HG02759 (cell line): ENCODE results near the gene ACP2.

Experiments
- ATAC-seq: cut with Tn5 transposase; IDR thresholded peaks from one replicate; pipeline ENCODE4 v1.9.1; 2021; ENCODE audit warnings: mild to moderate bottlenecking, moderate library complexity; ENCODE audit not compliant: unreplicated experiment

Gene ACP2

DNA sequence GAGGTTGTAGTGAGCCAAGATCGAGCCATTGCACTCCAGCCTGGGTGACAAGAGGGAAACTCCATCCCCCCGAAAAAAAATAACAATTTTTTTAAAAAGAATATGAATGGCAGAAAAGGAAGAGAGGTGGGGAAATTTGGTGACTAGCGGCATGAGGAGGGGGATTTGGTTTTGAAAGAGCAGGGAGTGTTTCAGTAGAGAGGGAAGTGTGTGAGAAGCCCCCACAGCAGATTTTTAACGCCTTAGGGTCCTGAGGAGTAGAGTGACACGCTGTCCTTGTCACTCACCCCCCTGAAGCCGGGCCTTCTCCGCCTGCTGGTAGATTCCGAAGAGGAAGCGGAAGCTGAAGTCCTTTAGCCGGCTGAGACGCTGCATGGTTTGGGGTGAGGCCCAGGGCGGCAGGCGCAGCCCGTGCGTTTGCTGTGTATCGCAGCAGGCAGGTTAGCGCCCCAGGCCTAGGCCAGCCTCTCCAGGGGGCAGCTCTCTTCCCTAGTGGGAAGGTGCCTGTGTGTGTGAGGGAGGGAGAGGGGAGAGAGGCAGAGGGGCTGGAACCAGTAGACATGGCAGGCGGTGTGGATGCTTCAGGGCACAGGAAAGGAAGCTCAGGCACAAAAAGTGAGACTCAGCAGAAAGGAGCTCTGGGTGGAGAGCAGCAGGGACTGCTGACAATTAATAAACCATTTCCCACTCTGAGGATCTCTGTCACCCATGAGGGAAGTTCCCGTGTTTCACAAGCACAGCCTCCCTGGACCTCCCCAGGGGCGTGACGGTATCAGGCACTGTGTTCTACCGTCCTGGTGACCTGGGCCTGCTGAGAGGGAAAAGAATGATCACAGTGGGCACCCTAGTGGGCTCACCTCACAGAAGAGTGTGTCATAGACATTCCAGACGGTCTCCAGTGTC is 3.9 kb downstream of the ACP2 start:
- no peak for ATAC-seq

DNA sequence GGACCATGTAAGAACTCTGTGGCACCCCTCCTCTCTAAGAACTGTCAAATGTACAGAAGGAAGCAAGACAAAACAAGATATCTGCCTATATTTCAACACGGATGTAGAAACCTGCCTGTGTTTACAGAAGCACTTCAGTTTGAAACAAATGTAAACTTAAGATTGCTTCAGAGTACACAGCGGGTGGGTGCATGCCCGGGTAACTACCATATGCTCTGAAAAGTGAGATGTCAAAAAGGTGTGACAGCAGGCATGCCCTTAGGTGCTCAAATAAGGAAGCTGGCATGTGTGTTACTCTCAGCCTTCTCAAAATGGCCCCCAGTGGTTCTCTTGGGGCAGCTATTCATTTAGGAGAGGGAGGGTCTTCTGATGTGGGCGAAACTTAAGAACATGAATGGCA is 5.2 kb downstream of the ACP2 start:
- no peak for ATAC-seq

DNA sequence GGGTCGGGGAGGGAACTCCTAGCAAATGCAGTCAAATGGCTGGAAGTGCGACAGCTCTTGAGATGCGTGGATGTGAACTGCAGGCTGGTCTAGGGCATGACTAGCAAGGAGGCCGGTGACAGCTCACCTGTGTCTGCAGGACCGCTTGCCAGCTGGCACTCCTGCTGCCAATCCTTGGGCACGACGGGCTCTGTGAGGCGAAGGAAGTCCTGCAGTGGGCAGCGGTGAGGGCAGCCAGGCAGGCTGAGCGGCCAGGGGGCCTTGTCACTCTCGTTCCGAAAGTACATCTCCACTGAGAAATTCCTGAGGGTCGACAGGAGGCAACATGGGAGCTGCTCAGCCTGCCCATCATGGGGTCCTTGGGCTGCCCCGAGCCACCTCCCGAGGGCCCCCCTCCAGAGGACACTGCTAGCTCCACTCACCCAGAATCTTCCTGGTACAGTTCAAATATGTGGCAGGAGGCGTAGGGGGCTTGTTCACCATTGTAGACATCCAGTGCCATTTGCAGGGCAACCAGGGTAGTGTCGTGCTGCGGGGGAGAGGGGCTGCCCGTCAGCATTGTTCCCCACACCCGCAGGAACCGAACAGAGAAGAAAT is 5.9 kb downstream of the ACP2 start:
- ATAC-seq: no peak

DNA sequence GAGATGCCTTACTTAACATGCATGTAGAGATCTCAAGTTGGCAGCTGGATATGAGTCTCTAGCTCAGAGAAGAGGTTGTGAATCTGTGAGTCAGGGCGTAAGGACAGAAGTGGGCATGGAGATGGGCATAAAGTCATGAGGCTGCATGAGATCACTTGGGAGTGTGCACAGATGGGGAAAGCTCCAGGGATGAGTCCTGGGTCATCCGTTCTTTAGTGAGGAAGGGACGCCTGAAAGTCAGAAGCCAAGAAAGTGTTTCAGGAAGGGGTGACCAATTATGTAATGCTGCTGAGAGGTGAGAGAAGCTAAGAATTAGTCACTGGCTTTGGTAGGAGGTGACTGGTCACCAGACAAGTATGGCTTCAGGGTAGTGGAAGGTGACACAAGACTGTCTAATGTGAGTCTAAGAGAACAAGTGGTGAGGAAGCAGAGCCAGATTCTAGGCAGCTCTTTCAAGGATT is 6.7 kb downstream of the ACP2 start:
- ATAC-seq: no peak

DNA sequence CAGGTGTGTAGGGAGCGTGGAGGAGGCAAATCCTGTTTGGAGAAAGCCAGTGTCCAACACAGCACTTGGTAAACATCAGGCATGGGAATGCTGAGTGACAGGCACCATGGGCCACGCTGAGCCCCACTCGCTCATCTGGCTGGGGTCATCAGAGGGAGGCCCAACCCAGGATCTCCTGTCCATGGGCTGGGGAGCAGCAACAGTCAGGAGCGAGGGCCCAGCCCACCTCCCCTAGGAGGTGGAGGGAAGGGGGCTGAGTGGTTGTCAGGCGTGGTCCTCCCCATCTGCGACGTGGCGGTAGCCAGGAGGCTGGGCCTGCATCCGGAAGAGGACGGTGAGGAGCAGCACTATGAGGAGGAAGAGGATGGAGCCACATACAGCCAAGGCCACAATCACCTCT is 8.8 kb downstream of the ACP2 start:
- ATAC-seq: no peak

DNA sequence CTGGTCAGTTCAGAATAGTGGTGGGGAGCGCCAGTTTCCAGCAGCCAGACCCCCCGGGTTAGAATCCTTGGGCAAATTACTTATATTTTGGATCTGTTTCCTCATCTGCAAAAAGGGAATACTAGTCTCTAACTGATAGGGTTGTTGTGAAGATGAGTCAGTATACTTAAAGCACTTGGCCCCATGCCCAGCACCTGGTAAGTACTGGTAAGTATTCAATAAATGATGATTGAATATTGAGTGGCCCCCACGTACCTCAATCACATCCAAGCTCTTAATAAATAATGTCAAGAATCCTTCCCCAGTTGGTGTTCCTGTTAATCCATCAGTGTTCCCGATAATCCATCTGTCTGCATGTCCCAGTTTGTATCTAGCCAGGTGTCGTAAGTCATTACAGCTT is 12.1 kb downstream of the ACP2 start:
- ATAC-seq: no peak

DNA sequence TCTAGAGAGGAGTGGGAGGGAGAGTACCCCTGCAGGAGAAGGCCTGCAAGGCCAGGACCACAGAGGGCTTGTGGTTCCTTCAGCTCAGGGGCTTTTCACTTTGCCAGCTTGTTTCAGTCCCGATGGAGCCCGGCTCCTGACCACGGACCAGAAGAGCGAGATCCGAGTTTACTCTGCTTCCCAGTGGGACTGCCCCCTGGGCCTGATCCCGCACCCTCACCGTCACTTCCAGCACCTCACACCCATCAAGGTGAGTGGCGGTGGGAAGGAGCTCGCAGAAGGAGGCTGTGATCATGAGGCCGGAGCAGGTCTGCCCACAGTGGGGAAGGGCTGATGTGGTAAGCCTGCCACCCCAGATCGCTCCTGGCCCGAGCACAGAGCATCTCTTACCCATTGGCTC is 13.5 kb downstream of the ACP2 start:
- ATAC-seq: no peak

DNA sequence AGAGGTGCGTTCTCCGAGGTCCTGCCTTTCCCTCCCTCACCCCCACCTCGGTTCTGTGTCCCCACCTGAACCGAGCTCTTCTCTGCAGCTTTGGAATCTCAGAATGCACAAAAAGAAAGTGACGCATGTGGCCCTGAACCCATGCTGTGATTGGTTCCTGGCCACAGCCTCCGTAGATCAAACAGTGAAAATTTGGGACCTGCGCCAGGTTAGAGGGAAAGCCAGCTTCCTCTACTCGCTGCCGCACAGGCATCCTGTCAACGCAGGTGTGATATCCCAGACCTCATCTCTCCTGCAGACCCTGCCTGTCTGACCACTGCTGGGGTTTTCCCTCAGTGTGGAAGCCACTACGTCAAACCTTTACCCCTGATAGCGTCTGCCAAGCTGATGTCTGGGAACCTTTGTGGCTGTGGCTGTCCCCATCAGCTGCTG is 13.9 kb downstream of the ACP2 start:
- no peak for ATAC-seq

DNA sequence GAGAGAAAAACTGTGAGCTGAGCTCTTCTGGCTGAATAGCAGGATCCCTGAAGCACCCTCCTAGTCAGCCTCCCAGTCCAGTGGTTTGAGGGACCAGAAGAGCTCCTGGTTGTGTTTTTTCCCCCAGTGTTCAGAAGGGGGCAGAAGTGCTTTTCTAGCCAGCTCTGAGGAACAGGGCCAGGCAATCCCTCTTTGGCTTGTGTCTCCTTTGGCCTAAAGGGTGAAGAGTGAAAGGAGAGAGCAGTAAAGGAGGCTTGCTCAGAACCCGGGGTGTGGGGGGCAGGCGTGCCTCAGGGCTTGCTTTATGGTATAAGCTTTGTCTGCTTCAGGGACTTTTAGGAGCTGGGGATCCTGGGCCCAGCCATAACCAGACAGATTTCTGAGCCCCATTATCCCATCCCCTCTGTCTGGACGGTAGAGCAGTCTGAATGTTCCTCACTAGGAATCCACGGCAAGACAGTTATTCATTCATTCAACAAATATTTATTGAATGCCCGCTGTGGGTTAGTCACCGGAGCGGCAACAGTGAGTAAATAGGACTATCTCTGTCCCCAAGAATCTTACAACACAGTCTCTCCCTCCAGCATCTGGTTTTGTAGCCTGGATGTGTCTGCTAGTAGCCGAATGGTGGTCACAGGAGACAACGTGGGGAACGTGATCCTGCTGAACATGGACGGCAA is 14.5 kb downstream of the ACP2 start:
- no peak for ATAC-seq

DNA sequence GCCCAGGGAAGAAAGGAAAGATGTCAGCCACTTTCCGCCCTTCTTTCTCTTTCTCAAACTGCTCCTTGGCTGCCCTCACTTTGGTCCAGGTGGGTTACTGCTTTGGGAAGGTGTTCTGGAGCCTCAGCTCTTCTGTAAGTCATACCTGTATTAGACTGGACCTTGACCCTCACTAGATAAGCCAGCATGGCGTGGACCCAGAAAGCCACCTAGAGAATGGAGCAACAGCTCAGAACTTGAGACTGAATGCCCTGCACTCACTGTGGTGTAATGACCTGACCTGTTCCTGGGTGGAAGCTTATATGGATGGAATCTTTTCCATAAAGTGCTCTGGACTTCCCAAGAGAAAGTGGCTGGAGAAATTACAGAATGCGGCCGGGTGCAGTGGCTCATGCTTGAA is 15.6 kb downstream of the ACP2 start:
- no peak for ATAC-seq

DNA sequence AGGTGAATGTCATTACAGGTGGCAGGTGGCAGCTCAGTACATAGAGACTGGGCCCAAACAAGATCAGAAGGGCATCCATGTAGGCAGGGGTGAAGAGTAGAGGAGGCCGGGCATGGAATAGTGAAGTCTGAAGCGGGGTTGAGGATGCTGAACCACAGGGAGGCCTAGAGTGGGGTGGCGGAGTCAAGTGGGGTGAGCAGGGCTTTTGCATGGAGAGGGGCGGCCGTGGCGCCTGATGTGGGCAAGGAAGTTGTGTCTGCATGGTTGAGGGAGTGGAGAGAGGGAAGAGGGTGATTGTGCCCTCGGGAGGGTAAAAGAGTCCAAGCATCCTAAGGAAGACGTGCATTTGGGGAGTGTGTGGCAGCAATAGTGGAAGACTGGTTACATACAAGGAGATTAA is 19.5 kb downstream of the ACP2 start:
- ATAC-seq: no peak

DNA sequence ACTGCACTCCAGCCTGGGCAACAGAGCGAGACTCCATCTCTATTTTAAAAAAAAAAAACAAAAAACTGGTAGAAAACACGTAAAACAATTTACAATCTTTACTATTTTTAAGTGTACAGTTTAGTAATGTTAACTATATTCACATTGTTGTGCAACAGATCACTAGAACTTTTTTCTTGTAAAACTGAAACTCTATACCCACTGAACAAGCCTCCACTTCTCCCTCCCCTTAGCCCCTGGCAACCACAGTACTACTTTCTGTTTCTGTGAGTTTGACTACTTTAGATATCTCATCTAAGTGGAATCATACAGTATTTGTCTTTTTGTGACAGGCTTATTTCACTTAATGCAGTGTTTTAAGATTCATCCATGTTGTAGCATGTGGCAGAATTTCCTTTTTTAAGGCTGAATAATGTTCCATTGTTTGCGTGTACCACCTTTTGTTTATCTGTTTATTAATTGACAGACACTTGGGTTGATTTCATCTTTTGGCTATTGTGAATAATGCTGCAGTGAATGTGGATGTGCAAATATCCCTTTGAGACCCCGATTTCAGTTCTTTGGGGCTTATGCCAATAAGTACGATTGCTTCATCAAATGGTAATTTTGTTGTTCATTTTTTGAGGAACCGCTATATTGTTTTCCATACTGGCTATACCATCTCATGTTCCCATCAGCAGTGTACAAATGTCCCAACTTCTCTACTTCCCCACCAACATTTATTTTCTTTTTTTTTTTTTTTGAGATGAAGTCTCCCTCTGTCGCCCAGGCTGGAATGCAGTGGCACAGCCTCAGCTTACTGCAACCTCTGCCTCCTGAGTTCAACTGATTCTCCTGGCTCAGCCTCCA is 22.8 kb downstream of the ACP2 start:
- ATAC-seq: peak; percentile 94

DNA sequence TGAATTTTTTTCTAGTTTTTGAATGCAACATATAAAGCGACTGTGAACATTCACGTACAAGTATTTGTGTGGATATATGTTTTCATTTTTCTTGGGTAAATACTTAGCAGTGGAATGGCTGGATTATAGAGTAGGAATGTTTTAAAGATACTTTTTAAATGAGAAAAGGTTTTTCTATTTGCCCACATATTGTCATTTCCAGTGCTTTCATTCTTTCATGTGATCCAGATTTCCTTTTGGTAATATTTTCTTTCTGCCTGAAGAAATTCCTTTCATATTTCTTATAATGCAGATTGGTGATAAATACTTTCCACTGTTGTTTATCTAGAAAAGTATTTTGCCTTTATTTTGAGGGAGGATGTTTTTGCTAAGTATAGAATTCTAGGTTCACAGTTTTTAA is 25.9 kb downstream of the ACP2 start:
- no peak for ATAC-seq

DNA sequence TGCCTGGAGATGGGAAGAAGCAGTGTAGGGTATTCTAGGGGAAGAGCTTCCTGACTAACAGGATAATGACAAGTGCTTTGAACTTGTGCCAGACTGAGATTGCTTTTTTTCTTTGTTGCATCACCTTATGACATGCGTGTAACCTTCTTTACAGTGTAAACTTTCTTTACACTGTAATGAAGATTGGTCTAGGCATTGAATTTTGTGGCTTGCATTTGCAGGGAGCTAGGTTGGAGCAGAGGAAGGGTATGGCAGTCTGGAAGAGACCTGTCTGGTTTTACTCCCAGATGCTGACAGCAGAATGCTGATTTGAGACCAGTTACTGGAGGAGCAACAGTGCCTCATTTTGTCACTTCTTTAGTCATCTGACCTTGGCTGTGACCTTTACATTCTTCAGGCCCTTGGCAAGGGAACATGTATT is 28.2 kb downstream of the ACP2 start:
- ATAC-seq: no peak

DNA sequence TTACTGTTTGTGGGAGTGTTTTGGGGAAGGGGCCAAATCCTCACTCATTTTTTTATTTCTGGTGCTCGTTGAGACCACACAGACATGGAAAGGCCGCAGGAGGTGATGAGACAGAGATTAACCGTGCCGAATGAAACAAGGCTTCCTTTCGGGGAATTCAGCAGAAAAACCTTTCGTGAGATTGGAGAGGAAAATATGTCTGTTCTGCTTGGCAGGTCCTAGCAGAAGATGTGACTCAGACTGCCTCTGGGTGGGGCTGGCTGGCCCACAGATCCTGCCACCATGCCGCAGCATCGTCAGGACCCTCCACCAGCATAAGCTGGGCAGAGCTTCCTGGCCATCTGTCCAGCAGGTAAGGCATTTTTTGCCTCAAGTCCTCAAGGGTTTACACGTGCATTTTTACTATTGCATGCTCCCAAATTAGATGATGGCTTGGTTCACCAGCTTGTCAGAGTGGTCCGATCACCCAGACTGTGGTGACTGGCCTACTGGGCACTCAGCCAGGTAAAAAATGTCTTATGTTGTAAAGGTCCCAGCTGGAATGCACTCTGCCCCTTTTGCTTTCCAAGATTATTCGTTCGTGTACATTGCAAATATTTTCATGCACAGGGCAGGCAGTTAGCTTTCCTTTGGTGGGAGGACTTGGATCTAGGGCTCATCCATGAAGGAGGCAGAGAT is 32.4 kb downstream of the ACP2 start:
- peak; percentile 34 for ATAC-seq

DNA sequence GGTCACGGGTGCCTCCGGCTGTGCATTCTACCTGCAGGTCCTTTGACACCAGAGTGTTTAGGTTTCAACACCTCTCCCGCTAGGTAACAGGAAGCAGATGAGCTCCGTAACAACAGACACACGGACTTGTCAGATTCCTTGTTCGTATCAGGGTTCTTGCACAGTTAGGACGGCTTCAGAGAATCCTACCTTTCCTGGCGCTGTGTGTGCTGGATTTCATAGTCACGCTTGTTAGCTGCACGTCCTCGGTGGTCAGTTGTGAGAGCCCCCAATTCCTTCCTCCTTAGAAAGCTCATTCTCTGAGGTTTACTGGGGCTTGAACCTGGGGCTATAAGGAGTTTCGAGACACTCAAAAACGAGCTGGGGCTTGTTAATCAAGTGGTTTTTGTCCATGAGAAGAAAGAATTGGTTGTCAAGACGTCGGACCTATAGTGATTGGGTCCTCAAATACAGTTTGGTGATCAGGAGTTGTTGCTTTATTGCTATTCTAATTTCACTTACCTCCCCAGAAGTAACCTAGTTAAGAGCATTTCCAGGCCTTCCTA is 33.2 kb downstream of the ACP2 start:
- no peak for ATAC-seq

DNA sequence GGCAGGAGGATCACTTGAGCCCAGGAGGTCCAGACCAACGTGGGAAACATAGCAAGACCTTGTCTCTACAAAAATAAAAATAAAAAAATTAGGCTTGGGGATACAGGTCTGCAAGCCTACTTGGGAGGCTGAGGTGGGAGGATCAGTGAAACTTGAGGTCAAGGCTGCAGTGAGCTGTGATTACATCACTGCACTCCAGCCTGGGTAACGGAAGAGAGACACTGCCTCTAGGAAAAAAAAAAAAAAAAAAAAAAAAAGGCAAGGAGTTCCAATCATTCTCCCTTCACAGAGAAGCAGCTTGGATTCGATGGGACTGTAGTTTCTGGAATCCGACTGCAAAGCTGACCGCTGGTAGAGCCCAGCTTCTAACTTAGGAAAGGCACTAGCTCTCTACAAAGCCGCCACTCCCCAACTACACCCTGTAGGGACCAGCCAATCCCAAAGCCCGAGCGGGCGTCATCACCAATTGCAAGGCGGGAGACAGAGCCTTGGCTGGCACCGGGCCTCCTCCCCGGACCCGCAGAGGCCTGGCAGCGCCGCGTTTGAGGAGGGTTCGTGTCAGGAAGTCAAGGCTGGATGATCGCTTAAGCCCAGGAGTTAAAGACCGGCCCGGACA is 34.6 kb downstream of the ACP2 start:
- peak; percentile 62 for ATAC-seq

DNA sequence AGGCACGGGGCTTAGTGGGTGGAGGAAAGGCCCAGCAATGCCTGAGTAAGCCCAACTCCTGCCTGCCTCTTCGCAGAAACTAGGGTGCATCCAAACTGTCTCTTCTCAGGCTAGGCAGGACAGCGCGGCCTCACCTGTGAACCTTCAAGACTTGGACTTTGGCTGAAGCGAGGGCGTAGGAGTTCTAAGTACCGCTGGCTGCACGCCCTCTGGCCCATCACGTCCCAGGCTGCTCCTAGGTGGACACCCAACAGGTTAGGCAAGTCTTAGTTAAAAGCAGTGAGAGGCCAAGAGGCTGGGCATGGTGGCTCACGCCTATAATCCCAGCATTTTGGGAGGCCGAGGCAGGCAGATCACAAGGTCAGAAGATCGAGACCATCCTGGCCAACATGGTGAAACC is 35.7 kb downstream of the ACP2 start:
- ATAC-seq: no peak

DNA sequence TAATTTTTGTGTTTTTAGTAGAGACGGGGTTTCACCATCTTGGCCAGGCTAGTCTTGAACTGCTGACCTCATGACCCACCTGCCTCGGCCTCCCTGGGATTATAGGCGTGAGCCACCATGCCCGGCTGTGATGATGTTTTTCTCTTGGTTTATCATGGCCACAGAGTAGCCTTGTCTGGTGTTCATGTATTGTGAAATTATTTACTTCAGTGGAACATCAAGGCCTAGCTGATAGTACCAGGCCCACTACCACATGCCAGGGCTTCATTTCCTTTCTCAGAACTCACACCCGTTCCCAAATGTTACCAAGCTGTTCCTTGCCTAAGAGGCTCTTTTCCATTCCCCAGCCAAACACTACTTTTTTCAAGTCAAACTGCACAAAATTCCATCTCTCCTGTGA is 40.0 kb downstream of the ACP2 start:
- no peak for ATAC-seq
